ENCODE data around the gene RNF222. TPM values are rescaled to one million over a fixed set of nuclear protein-coding genes. Genes with fewer than 3 reads are reported as not detected.

Gene RNF222
- total and polyA plus RNA-seq, 2 donors (not counting 1 experiment from before 2014, with no cell fraction given): not detected

- no peak overlapping the region for H3K4me3 ChIP-seq (replicated peaks in 1 of 4; ENCODE audit: control extremely low read depth in 1 of 4, insufficient read depth in 1 of 4, low read depth in 3 of 4, low read length in 4 of 4)
- peak; percentile 59 to 85 for DNase-seq (ENCODE audit: low read depth in 2 of 2)
- no peaks in the 10 kb centered on the region for H3K79me2 ChIP-seq (ENCODE audit: control insufficient read depth, insufficient read depth, low read length)
- TF ChIP-seq CTCF (conservative IDR thresholded peaks at IDR 0.05 in 1 of 2, IDR thresholded peaks at IDR 0.05 in 1 of 2; ENCODE audit: low read depth in 1 of 2, low read length in 2 of 2): no peak
- TF ChIP-seq EZH2 (IDR thresholded peaks at IDR 0.05; ENCODE audit: low read length, missing control alignments): no peak
- no peak overlapping the region for H2AFZ ChIP-seq (ENCODE audit: low read length)
- no peak overlapping the region for H3K27ac ChIP-seq (ENCODE audit: insufficient read depth, low read length)
- H3K36me3 ChIP-seq (ENCODE audit: control insufficient read depth, insufficient read depth, low read length): no peaks in the 10 kb centered on the region
- H3K9me3 ChIP-seq (ENCODE audit: control insufficient read depth, insufficient read depth, low read depth, low read length): no peaks in the 10 kb centered on the region
- H3K9ac ChIP-seq (ENCODE audit: insufficient read depth, low read length): no peak overlapping the region
- H4K20me1 ChIP-seq (ENCODE audit: control insufficient read depth, extremely low read depth, insufficient read depth, low read length): no peaks in the 10 kb centered on the region
- H3K4me2 ChIP-seq (ENCODE audit: extremely low read depth, insufficient read depth, low read length): no peak overlapping the region
- peaks cover 9% of the 10 kb centered on the region for H3K27me3 ChIP-seq (ENCODE audit: control insufficient read depth, insufficient read depth, low read length)
- H3K4me1 ChIP-seq (ENCODE audit: control insufficient read depth, extremely low read depth, insufficient read depth, low read length): no peaks in the 10 kb centered on the region
These were observed 22.7 kb upstream of the RNF222 start for GRCh38 chr17:8420041-8420934.

- Histone ChIP-seq H2AFZ (ENCODE audit: low read length) (no peak overlapping the region), H3K9ac (ENCODE audit: insufficient read depth, low read length) (no peak overlapping the region), H3K4me1 (ENCODE audit: control insufficient read depth, extremely low read depth, insufficient read depth, low read length) (no peaks in the 10 kb centered on the region), H3K36me3 (ENCODE audit: control insufficient read depth, insufficient read depth, low read length) (no peaks in the 10 kb centered on the region), H3K27ac (ENCODE audit: insufficient read depth, low read length) (no peak overlapping the region), H4K20me1 (ENCODE audit: control insufficient read depth, extremely low read depth, insufficient read depth, low read length) (no peaks in the 10 kb centered on the region), H3K4me3 (replicated peaks in 1 of 4; ENCODE audit: control extremely low read depth in 1 of 4, insufficient read depth in 1 of 4, low read depth in 3 of 4, low read length in 4 of 4) (no peak overlapping the region), H3K27me3 (ENCODE audit: control insufficient read depth, insufficient read depth, low read length) (peaks cover 9% of the 10 kb centered on the region), H3K79me2 (ENCODE audit: control insufficient read depth, insufficient read depth, low read length) (no peaks in the 10 kb centered on the region), H3K9me3 (ENCODE audit: control insufficient read depth, insufficient read depth, low read depth, low read length) (no peaks in the 10 kb centered on the region), H3K4me2 (ENCODE audit: extremely low read depth, insufficient read depth, low read length) (no peak overlapping the region)
- no peak for DNase-seq (ENCODE audit: low read depth in 2 of 2)
- TF ChIP-seq CTCF (conservative IDR thresholded peaks at IDR 0.05 in 1 of 2, IDR thresholded peaks at IDR 0.05 in 1 of 2; ENCODE audit: low read depth in 1 of 2, low read length in 2 of 2) (no peak), EZH2 (IDR thresholded peaks at IDR 0.05; ENCODE audit: low read length, missing control alignments) (no peak)
These were observed 21.7 kb upstream of the RNF222 start for GRCh38 chr17:8419305-8419704.

- TF ChIP-seq CTCF (conservative IDR thresholded peaks at IDR 0.05 in 1 of 2, IDR thresholded peaks at IDR 0.05 in 1 of 2; ENCODE audit: low read depth in 1 of 2, low read length in 2 of 2) (no peak), EZH2 (IDR thresholded peaks at IDR 0.05; ENCODE audit: low read length, missing control alignments) (no peak)
- Histone ChIP-seq H3K79me2 (ENCODE audit: control insufficient read depth, insufficient read depth, low read length) (no peaks in the 10 kb centered on the region), H3K4me2 (ENCODE audit: extremely low read depth, insufficient read depth, low read length) (no peak overlapping the region), H3K4me1 (ENCODE audit: control insufficient read depth, extremely low read depth, insufficient read depth, low read length) (no peaks in the 10 kb centered on the region), H3K27me3 (ENCODE audit: control insufficient read depth, insufficient read depth, low read length) (peaks cover 9% of the 10 kb centered on the region), H4K20me1 (ENCODE audit: control insufficient read depth, extremely low read depth, insufficient read depth, low read length) (no peaks in the 10 kb centered on the region), H3K9ac (ENCODE audit: insufficient read depth, low read length) (no peak overlapping the region), H3K9me3 (ENCODE audit: control insufficient read depth, insufficient read depth, low read depth, low read length) (no peaks in the 10 kb centered on the region), H3K27ac (ENCODE audit: insufficient read depth, low read length) (no peak overlapping the region), H2AFZ (ENCODE audit: low read length) (no peak overlapping the region), H3K4me3 (replicated peaks in 1 of 4; ENCODE audit: control extremely low read depth in 1 of 4, insufficient read depth in 1 of 4, low read depth in 3 of 4, low read length in 4 of 4) (no peak overlapping the region), H3K36me3 (ENCODE audit: control insufficient read depth, insufficient read depth, low read length) (no peaks in the 10 kb centered on the region)
- no peak for DNase-seq (ENCODE audit: low read depth in 2 of 2)
These were observed 20.8 kb upstream of the RNF222 start for GRCh38 chr17:8418471-8418870.

All from fibroblast of lung (primary cell).